Measurements from ENCODE around the gene ACTR3.

ACTR3 gene

DNA sequence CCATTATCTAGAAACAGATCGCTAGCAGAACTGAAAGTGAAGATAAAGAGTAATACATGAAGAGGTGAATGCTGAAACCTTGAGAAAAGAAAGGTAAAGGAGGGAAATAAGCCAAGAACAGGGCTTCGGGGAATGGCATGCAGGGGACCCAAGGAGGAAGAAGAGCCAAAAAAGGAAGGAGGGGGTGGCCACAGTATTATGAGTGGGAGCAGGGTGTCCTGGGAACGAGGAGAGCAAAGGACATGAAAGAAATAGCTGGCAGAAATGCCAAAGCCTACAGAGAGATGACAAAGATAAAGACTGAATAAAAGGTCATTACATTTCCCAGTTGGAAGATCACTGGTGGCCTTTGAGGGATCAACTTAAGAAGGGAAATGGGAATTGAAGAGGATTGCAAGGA is 82.9 kb downstream of the ACTR3 start:
- no peaks in the 10 kb centered on the region for H3F3A ChIP-seq (ENCODE audit: insufficient read depth)
- no peaks in the 10 kb centered on the region for H4K20me1 ChIP-seq (ENCODE audit: low read depth, low read length)
- H3K9ac ChIP-seq (ENCODE audit: low read length): no peak overlapping the region
- no peaks in the 10 kb centered on the region for H3K36me3 ChIP-seq (ENCODE audit: low read length)
- no peaks in the 10 kb centered on the region for H3K9me2 ChIP-seq (replicated peaks; ENCODE audit: insufficient read depth, low read length)
- H2AFZ ChIP-seq (ENCODE audit: low read depth, low read length, severe bottlenecking): no peak overlapping the region
- no peaks in the 10 kb centered on the region for H3K9me3 ChIP-seq (ENCODE audit: insufficient read depth, low read length)
- no peak overlapping the region for H3K4me3 ChIP-seq (ENCODE audit: insufficient read depth, low read length, poor library complexity, severe bottlenecking)
- H3K79me2 ChIP-seq (ENCODE audit: insufficient read depth, low read length): no peaks in the 10 kb centered on the region
- H3K27me3 ChIP-seq (ENCODE audit: low read length): no peaks in the 10 kb centered on the region
- no peak overlapping the region for H3K27ac ChIP-seq (ENCODE audit: low read depth, low read length)
- H3K4me2 ChIP-seq (ENCODE audit: low read depth, low read length, poor library complexity, severe bottlenecking): no peak overlapping the region
- TF ChIP-seq EZH2phosphoT487 (conservative IDR thresholded peaks at IDR 0.05; ENCODE audit: low read length): no peak
- TF ChIP-seq, protein P1, sequence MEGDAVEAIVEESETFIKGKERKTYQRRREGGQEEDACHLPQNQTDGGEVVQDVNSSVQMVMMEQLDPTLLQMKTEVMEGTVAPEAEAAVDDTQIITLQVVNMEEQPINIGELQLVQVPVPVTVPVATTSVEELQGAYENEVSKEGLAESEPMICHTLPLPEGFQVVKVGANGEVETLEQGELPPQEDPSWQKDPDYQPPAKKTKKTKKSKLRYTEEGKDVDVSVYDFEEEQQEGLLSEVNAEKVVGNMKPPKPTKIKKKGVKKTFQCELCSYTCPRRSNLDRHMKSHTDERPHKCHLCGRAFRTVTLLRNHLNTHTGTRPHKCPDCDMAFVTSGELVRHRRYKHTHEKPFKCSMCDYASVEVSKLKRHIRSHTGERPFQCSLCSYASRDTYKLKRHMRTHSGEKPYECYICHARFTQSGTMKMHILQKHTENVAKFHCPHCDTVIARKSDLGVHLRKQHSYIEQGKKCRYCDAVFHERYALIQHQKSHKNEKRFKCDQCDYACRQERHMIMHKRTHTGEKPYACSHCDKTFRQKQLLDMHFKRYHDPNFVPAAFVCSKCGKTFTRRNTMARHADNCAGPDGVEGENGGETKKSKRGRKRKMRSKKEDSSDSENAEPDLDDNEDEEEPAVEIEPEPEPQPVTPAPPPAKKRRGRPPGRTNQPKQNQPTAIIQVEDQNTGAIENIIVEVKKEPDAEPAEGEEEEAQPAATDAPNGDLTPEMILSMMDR (IDR thresholded peaks at IDR 0.05; ENCODE audit: insufficient read depth, low read length, poor library complexity, severe bottlenecking): no peak

DNA sequence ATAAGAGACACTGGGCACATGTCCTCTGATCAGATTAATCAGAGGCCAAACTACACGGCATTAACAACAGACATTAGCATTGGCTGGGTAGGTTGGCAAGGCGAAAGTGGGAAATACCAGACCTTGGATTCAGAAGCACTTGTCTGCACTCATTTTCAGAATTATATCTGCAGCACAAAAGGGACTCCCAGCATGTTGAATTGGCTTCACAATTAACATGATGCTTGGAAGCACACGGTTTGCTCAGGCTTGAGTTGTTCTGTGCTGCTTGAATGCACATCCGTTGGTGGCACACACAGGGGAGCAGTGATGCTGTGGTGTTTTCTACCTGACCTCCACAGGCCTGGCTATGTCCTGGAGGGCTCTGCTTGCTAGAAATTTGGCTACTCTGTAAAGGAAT is 83.9 kb downstream of the ACTR3 start:
- Histone ChIP-seq H4K20me1 (ENCODE audit: low read depth, low read length) (no peaks in the 10 kb centered on the region), H3K27me3 (ENCODE audit: low read length) (no peaks in the 10 kb centered on the region), H3K9me3 (ENCODE audit: insufficient read depth, low read length) (no peaks in the 10 kb centered on the region), H2AFZ (ENCODE audit: low read depth, low read length, severe bottlenecking) (no peak overlapping the region), H3K79me2 (ENCODE audit: insufficient read depth, low read length) (no peaks in the 10 kb centered on the region), H3K9me2 (replicated peaks; ENCODE audit: insufficient read depth, low read length) (no peaks in the 10 kb centered on the region), H3K9ac (ENCODE audit: low read length) (no peak overlapping the region), H3F3A (ENCODE audit: insufficient read depth) (no peaks in the 10 kb centered on the region), H3K36me3 (ENCODE audit: low read length) (no peaks in the 10 kb centered on the region), H3K4me3 (ENCODE audit: insufficient read depth, low read length, poor library complexity, severe bottlenecking) (no peak overlapping the region), H3K27ac (ENCODE audit: low read depth, low read length) (no peak overlapping the region), H3K4me2 (ENCODE audit: low read depth, low read length, poor library complexity, severe bottlenecking) (no peak overlapping the region)
- TF ChIP-seq EZH2phosphoT487 (conservative IDR thresholded peaks at IDR 0.05; ENCODE audit: low read length): no peak
- TF ChIP-seq, protein P1 (IDR thresholded peaks at IDR 0.05; ENCODE audit: insufficient read depth, low read length, poor library complexity, severe bottlenecking): no peak

DNA sequence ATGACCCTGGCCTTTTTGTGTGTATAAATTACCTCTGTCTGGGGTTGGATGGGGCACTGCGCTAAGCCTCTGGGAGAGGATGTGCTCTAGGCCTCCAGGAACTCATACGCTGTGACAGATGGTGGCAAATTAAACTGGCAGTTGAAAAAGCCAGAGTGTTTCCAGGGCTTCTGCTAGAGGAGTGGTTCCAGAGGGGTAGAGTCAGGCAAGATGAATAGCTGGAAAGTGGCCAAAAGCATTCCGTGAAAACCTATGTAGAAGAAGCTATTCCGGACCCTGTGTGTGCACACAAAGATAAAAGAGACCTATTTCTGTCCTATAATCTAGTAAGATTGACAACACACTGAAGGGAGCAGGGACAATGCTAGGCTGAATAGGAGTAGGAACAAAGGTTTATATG is 84.8 kb downstream of the ACTR3 start:
- TF ChIP-seq EZH2phosphoT487 (conservative IDR thresholded peaks at IDR 0.05; ENCODE audit: low read length): no peak
- TF ChIP-seq, protein P1 (IDR thresholded peaks at IDR 0.05; ENCODE audit: insufficient read depth, low read length, poor library complexity, severe bottlenecking): no peak
- no peaks in the 10 kb centered on the region for H3K36me3 ChIP-seq (ENCODE audit: low read length)
- H3K79me2 ChIP-seq (ENCODE audit: insufficient read depth, low read length): no peaks in the 10 kb centered on the region
- no peaks in the 10 kb centered on the region for H3F3A ChIP-seq (ENCODE audit: insufficient read depth)
- H3K9me2 ChIP-seq (replicated peaks; ENCODE audit: insufficient read depth, low read length): no peaks in the 10 kb centered on the region
- no peak overlapping the region for H3K27ac ChIP-seq (ENCODE audit: low read depth, low read length)
- no peak overlapping the region for H2AFZ ChIP-seq (ENCODE audit: low read depth, low read length, severe bottlenecking)
- H3K4me2 ChIP-seq (ENCODE audit: low read depth, low read length, poor library complexity, severe bottlenecking): no peak overlapping the region
- no peak overlapping the region for H3K4me3 ChIP-seq (ENCODE audit: insufficient read depth, low read length, poor library complexity, severe bottlenecking)
- no peaks in the 10 kb centered on the region for H3K9me3 ChIP-seq (ENCODE audit: insufficient read depth, low read length)
- H4K20me1 ChIP-seq (ENCODE audit: low read depth, low read length): no peaks in the 10 kb centered on the region
- H3K9ac ChIP-seq (ENCODE audit: low read length): no peak overlapping the region
- H3K27me3 ChIP-seq (ENCODE audit: low read length): no peaks in the 10 kb centered on the region
